Kidney (tissue), 14 donors: Measurements from ENCODE around the gene PJVK. TPM values are rescaled to one million over a fixed set of nuclear protein-coding genes. Genes with fewer than 3 reads are reported as not detected.

Experiments
- DNase-seq, 5 donors: peaks; one replicate each; pipeline ENCODE4 v3.0.0-alpha.2; 2013 to 2020
- FAIRE-seq: peaks from 2 replicates; lab custom pipeline; 2012; peaks lifted over from hg19 to GRCh38; lab: Jason Lieb, UNC
- H3K27ac ChIP-seq, 2 donors: one replicate each; pipeline ENCODE4 v1.7.0; 2013; ENCODE audit warnings: low read depth in 2 of 2, low read length in 2 of 2, inconsistent platforms in 1 of 2
- H3K27me3 ChIP-seq: one replicate; pipeline ENCODE4 v1.7.1; 2013; ENCODE audit warnings: low read length, inconsistent platforms; ENCODE audit not compliant: control insufficient read depth, insufficient read depth
- H3K36me3 ChIP-seq, 3 donors: one replicate each; pipeline versions ENCODE4 v1.7.0 to v1.7.1; 2013; ENCODE audit warnings: low read length in 3 of 3, control low read depth in 1 of 3, inconsistent platforms in 1 of 3; ENCODE audit not compliant: insufficient read depth in 3 of 3, control insufficient read depth in 2 of 3
- H3K4me1 ChIP-seq, 3 donors: one replicate each; pipeline versions ENCODE4 v1.7.0 to v1.7.1; 2013; ENCODE audit warnings: low read length in 3 of 3, inconsistent platforms in 1 of 3, low read depth in 1 of 3; ENCODE audit not compliant: control insufficient read depth in 2 of 3, insufficient read depth in 2 of 3
- H3K4me3 ChIP-seq, 3 donors: one replicate each; pipeline versions ENCODE4 v1.7.0 to v1.8.1; 2013; ENCODE audit warnings: low read length in 3 of 3, control low read depth in 1 of 3, inconsistent platforms in 1 of 3
- H3K9ac ChIP-seq, 3 donors: one replicate each; pipeline versions ENCODE4 v1.7.0 to v1.7.1; 2013; ENCODE audit warnings: low read length in 3 of 3, control low read depth in 1 of 3, inconsistent platforms in 1 of 3
- H3K9me3 ChIP-seq, 3 donors: one replicate each; pipeline versions ENCODE4 v1.7.0 to v1.7.1; 2013; ENCODE audit warnings: low read length in 3 of 3, control low read depth in 1 of 3, inconsistent platforms in 1 of 3; ENCODE audit not compliant: control insufficient read depth in 2 of 3, insufficient read depth in 1 of 3
- intact Hi-C: fragments of 100-400 bp; cut with DNase I; formaldehyde crosslinking; loops from one replicate; pipeline ENCODE4 v1.11.1; 2022
- polyA plus RNA-seq: library from polyadenylated mRNA; stranded (reverse); fragments of 350-450 nt; fragmentation: Illumina TruSeq; extraction: RNeasy Lipid Tissue Mini Kit (QIAGEN cat#74804); gene quantifications from one replicate; pipeline ENCODE4 v1.2.3, GENCODE V29; 2014; ENCODE audit warnings: low read depth, low replicate concordance; ENCODE audit not compliant: insufficient read depth
- total RNA-seq: library from RNA; stranded (reverse); fragmentation: NEBNext Ultra II Directional; extraction: Animal tissue kit (Norgen Biotek cat#: 25700); gene quantifications from one replicate; pipeline ENCODE4 v1.2.1, GENCODE V29; 2021
- TF ChIP-seq, protein P1 (sequence below): IDR thresholded peaks from 3 replicates; pipeline ENCODE4 v1.5.1; 2012; ENCODE audit warnings: mild to moderate bottlenecking, moderate library complexity, borderline replicate concordance; ENCODE audit not compliant: insufficient read depth; ENCODE audit errors: extremely low read depth
- donor health status: control.
- donor health status: control.
- donor health status: control.
- donor health status: control.
- donor health status: control.
- donor health status: DM: yes; HTN: yes; CAD: no.
- donor health status: Normal renal cell carcinoma (clear cell type).

Gene PJVK
- total and polyA plus RNA-seq, 2 donors from 2014 or later: 4.3 to 6.2 TPM

DNA sequence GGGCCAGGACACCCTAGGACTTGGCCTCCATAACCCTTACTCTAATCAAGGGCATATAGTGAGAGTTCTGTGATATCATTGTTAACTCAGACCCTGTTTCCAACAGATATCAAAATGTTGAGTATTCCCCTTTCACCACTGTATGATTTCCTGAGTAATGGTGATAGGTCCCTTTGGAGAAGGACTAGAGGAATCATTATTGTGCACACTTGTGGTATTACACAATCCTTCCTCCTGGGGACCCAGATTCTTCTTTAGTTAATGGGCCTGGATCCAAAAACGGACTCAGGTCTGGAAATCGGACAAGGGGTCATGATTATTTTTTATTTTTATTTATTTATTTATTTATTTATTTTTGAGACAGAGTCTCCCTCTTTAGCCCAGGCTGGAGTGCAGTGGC lies 23.7 kb upstream of the PJVK start:
- Histone ChIP-seq H3K36me3 (peaks cover 2 to 22% (median 5%) of the 10 kb centered on the region in 3 donors), H3K27ac (no peak overlapping the region), H3K9me3 (peaks cover 0 to 5% (median 0%) of the 10 kb centered on the region in 3 donors), H3K9ac (no peak overlapping the region), H3K4me1 (no peaks in the 10 kb centered on the region), H3K27me3 (no peaks in the 10 kb centered on the region), H3K4me3 (no peak overlapping the region)
- intact Hi-C loops: no loop called here
- DNase-seq: no peak
- FAIRE-seq: no peak
- TF ChIP-seq, protein P1, sequence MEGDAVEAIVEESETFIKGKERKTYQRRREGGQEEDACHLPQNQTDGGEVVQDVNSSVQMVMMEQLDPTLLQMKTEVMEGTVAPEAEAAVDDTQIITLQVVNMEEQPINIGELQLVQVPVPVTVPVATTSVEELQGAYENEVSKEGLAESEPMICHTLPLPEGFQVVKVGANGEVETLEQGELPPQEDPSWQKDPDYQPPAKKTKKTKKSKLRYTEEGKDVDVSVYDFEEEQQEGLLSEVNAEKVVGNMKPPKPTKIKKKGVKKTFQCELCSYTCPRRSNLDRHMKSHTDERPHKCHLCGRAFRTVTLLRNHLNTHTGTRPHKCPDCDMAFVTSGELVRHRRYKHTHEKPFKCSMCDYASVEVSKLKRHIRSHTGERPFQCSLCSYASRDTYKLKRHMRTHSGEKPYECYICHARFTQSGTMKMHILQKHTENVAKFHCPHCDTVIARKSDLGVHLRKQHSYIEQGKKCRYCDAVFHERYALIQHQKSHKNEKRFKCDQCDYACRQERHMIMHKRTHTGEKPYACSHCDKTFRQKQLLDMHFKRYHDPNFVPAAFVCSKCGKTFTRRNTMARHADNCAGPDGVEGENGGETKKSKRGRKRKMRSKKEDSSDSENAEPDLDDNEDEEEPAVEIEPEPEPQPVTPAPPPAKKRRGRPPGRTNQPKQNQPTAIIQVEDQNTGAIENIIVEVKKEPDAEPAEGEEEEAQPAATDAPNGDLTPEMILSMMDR: no peak

DNA sequence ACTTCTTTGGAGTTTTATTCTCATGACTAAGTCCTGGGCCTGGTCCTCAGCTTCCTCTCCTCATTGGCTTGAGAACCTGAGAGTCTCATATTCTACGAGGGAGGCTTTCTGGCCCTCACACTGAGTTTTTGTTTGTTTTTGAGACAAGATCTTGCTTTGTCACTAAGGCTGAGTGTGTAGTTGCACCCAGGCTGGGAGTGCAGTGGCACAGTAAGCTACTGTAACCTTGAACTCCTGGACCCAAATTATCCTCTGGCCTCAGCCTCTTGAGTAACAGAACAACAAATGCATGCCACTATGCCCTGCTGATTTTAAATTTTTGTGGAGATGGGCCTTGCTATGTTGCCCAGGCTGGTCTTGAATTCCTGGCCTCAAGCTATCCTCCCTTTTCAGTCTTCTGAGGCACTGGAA lies 22.8 kb upstream of the PJVK start:
- FAIRE-seq (no peak), DNase-seq (no peak)
- intact Hi-C loops: no loop called here
- Histone ChIP-seq H3K4me3 (no peak overlapping the region), H3K36me3 (peaks cover 5 to 29% (median 11%) of the 10 kb centered on the region in 3 donors), H3K27ac (no peak overlapping the region), H3K9me3 (peaks cover 0 to 5% (median 0%) of the 10 kb centered on the region in 3 donors), H3K27me3 (no peaks in the 10 kb centered on the region), H3K9ac (no peak overlapping the region), H3K4me1 (no peaks in the 10 kb centered on the region)
- TF ChIP-seq, protein P1: no peak

DNA sequence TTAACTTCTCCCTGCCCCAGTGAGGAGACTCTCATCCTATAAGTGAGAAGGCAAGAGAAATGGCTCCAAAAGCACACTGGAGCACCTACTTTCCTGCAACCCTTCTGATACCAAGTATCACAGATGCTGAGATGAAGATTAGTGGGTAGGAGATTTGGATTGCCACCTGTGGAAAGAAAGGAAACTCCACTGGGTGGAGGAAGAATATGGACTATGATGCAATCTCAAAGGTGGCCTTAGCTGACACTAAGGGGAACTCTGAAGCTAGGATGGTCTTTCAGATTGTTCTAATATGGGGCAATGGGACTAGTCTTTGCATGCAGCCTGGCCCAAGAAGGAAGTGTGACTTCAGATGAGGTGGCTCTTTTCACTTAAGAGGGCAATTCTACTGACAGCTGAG lies 21.8 kb upstream of the PJVK start:
- TF ChIP-seq, protein P1: no peak
- DNase-seq (no peak), FAIRE-seq (no peak)
- intact Hi-C loops: no loop called here
- no peak overlapping the region for H3K27ac ChIP-seq
- H3K9ac ChIP-seq: no peak overlapping the region
- no peaks in the 10 kb centered on the region for H3K27me3 ChIP-seq
- H3K9me3 ChIP-seq: peaks cover 0 to 5% (median 0%) of the 10 kb centered on the region in 3 donors
- no peaks in the 10 kb centered on the region for H3K4me1 ChIP-seq
- H3K36me3 ChIP-seq: peaks cover 8 to 30% (median 11%) of the 10 kb centered on the region in 3 donors
- H3K4me3 ChIP-seq: no peak overlapping the region

DNA sequence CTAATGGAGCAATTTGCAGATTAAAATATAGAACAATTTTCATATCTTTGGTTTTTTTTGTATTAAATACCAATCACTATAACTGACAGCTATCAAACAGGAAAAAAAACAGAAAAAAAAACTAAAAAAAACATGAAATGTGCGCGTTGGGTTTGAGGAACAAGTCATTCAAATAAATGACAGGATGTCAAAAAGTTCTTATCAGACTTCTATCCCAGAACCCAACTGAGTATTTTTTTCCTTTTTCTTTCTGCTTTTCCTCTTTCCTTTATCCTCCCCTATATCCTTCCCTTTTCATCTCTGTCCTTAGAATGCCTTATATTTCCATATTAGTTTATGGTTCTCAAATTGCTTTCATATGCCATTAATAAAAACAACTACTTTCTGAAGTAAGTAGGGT lies 14.5 kb upstream of the PJVK start:
- H3K9ac ChIP-seq: no peak overlapping the region
- H3K4me3 ChIP-seq: no peak overlapping the region
- TF ChIP-seq, protein P1: no peak
- intact Hi-C loops: no loop called here
- DNase-seq (no peak), FAIRE-seq (no peak)
- H3K36me3 ChIP-seq: peaks cover 20 to 43% (median 20%) of the 10 kb centered on the region in 3 donors
- no peaks in the 10 kb centered on the region for H3K4me1 ChIP-seq
- no peaks in the 10 kb centered on the region for H3K27me3 ChIP-seq
- H3K27ac ChIP-seq: no peak overlapping the region
- H3K9me3 ChIP-seq: no peaks in the 10 kb centered on the region
